Measurements from ENCODE around the gene GARS1. TPM values are rescaled to one million over a fixed set of nuclear protein-coding genes. Genes with fewer than 3 reads are reported as not detected.
A peak's percentile ranks its signal among the peaks of the same experiment; 100 is the strongest.

The GARS1 gene
- total and polyA plus RNA-seq, 10 donors, result 41.0 to 90.1 (median 52.1) TPM

DNA sequence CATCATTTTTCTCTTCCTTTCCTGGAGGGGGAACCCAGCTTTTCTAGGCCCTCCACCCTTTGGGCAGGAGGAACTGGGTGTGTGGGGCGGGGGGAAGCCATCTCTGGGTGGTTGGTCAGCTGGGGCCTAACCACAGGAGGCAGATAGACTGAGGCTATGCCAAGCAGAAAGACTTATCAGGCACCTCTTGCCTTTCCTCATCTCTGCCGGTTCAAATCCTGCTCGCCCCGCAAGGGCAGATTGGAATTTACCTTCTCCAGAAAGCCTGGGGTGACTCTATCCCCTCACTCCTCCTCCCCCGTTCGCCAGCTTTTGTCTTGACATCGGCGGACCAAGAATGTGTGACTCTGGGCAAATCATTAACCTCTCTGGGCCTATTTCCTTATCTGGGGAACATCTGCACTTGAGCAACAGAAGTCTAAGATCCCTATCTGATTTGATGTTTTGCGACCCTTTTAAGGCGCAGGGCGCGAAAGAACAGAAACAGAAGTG lies 584 bp upstream of the GARS1 start:
- Histone ChIP-seq H3K27ac (peak overlapping the region; percentile 93 to 99 (median 97)), H3K4me1 (peaks cover 21 to 79% (median 48%) of the 10 kb centered on the region in 6 donors), H3K4me3 (peak overlapping the region; percentile 71 to 96 (median 87)), H3K27me3 (replicated peaks in 1 of 7) (no peaks in the 10 kb centered on the region), H3K9me3 (no peaks in the 10 kb centered on the region), H3K36me3 (peaks cover 0 to 9% (median 3%) of the 10 kb centered on the region in 6 donors)
- intact Hi-C loops (cut with DNase I; ENCODE audit: low total_unique reads), result no loop called here
- peak; percentile 85 for DNase-seq
- TF ChIP-seq POLR2AphosphoS5 (IDR thresholded peaks at IDR 0.05) (no peak), POLR2A (IDR thresholded peaks at IDR 0.05) (no peak)
- TF ChIP-seq, protein P1, sequence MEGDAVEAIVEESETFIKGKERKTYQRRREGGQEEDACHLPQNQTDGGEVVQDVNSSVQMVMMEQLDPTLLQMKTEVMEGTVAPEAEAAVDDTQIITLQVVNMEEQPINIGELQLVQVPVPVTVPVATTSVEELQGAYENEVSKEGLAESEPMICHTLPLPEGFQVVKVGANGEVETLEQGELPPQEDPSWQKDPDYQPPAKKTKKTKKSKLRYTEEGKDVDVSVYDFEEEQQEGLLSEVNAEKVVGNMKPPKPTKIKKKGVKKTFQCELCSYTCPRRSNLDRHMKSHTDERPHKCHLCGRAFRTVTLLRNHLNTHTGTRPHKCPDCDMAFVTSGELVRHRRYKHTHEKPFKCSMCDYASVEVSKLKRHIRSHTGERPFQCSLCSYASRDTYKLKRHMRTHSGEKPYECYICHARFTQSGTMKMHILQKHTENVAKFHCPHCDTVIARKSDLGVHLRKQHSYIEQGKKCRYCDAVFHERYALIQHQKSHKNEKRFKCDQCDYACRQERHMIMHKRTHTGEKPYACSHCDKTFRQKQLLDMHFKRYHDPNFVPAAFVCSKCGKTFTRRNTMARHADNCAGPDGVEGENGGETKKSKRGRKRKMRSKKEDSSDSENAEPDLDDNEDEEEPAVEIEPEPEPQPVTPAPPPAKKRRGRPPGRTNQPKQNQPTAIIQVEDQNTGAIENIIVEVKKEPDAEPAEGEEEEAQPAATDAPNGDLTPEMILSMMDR (IDR thresholded peaks at IDR 0.05 in 8 of 11, conservative IDR thresholded peaks at IDR 0.05 in 3 of 11), result no peak
- 0 to 1% (median 0%) methylated on average over 11 to 12 of the region's 12 CpGs for WGBS, 5 donors

DNA sequence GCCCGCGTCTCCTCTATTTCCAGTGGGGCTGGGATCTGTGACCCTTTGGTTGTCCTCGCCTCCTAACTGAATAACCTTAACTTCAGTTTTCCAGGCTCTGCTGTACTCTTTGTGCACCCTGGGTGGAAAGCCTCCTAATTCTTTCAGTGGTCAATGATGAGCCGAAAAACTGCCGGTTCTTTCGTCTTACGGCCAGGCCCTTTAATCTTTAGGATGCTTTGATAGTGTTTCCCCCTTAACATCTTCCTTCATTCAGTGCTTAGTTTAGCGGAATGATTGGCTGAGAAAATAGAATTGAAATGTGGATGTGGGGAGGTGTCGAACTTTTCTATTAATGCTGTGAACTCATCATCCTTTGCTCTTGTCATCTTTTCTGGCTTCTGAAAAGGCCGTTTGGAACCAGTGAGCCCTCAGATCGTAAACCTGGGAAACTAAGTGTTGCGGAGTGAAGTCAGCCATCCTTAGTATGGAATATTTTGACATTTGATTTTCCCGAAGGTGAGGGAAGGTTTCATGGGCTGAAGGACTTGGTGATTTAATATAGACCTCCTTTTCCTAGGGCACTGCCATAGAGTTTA lies 847 bp downstream of the GARS1 start:
- peak overlapping the region; percentile 71 to 96 (median 87) for H3K4me3 ChIP-seq
- peak overlapping the region; percentile 93 to 99 (median 97) for H3K27ac ChIP-seq
- peaks cover 0 to 23% (median 15%) of the 10 kb centered on the region in 6 donors for H3K36me3 ChIP-seq
- H3K27me3 ChIP-seq (replicated peaks in 1 of 7), result no peaks in the 10 kb centered on the region
- H3K4me1 ChIP-seq, result peaks cover 21 to 71% (median 48%) of the 10 kb centered on the region in 6 donors
- no peaks in the 10 kb centered on the region for H3K9me3 ChIP-seq
- intact Hi-C loops (cut with DNase I; ENCODE audit: low total_unique reads), result no loop called here
- no peak for DNase-seq
- TF ChIP-seq POLR2A (IDR thresholded peaks at IDR 0.05) (no peak), POLR2AphosphoS5 (IDR thresholded peaks at IDR 0.05) (no peak)
- TF ChIP-seq, protein P1 (IDR thresholded peaks at IDR 0.05 in 8 of 11, conservative IDR thresholded peaks at IDR 0.05 in 3 of 11), result no peak
- WGBS, 5 donors, result 2 to 7% (median 5%) methylated on average over 13 of the region's 13 CpGs

DNA sequence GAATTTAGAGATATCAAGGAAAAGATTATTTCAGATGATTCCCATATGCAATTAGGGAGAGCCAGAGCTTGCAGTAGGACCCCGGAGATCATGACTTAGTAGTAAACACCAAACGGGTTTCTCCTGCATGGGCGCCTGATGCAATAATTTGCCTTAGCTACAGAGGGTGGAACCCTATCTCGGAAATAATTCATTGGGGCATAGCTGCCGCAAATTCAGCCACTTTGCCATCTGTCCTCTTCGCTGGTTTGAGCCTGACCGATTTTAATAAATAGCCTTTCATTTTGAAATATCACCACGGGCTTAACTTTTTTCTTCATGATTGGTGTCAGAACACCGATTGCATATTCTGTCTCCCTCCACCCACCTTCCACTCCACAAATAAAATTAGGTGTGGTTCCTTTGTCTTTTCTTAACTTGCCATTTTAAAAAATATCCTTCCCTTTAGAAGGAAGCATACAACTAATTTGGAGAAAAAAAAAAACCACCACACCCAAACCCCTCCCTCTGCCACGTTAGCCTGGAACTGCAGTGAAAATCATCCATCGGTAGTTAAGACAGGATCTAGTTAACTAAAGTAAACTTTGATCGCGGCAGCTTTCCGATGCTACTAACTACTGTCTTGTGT lies 1.4 kb downstream of the GARS1 start:
- intact Hi-C loops (cut with DNase I; ENCODE audit: low total_unique reads), result no loop called here
- Histone ChIP-seq H3K4me3 (peak overlapping the region; percentile 71 to 96 (median 87)), H3K36me3 (peaks cover 0 to 29% (median 21%) of the 10 kb centered on the region in 6 donors), H3K9me3 (no peaks in the 10 kb centered on the region), H3K27me3 (replicated peaks in 1 of 7) (no peaks in the 10 kb centered on the region), H3K4me1 (peaks cover 21 to 68% (median 48%) of the 10 kb centered on the region in 6 donors), H3K27ac (peak overlapping the region in 4 of 8 donors; percentile 97 to 99 (median 98))
- no peak for TF ChIP-seq POLR2A (IDR thresholded peaks at IDR 0.05)
- no peak for TF ChIP-seq POLR2AphosphoS5 (IDR thresholded peaks at IDR 0.05)
- TF ChIP-seq, protein P1 (IDR thresholded peaks at IDR 0.05 in 8 of 11, conservative IDR thresholded peaks at IDR 0.05 in 3 of 11), result no peak
- WGBS, 5 donors, result 29 to 45% (median 33%) methylated on average over 14 of the region's 14 CpGs
- DNase-seq, result no peak

DNA sequence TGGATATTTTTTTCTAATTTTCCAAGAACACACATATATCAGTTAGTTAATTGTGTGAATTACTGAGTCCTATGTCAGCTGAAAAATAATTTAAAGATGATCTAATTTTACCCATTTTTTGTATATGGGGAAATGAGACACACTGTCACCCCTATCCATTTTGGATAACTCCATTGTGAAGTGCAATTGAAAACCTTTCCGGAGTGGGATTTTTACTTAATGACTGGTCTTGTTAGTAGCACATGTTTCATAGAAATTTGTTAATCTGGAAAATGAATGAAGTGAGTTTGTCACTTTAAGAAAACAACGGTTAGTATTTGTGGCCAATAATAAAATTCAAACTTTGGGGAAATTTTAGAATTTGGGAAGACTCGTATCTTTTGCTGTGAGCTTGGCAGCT lies 2.0 kb downstream of the GARS1 start:
- no peak for DNase-seq
- Histone ChIP-seq H3K27ac (no peak overlapping the region), H3K9me3 (no peaks in the 10 kb centered on the region), H3K4me3 (peak overlapping the region in 2 of 8 donors; percentile 81 to 82), H3K27me3 (replicated peaks in 1 of 7) (no peaks in the 10 kb centered on the region), H3K36me3 (peaks cover 0 to 35% (median 27%) of the 10 kb centered on the region in 6 donors), H3K4me1 (peaks cover 21 to 62% (median 48%) of the 10 kb centered on the region in 6 donors)
- TF ChIP-seq, protein P1 (IDR thresholded peaks at IDR 0.05 in 8 of 11, conservative IDR thresholded peaks at IDR 0.05 in 3 of 11), result no peak
- no peak for TF ChIP-seq POLR2A (IDR thresholded peaks at IDR 0.05)
- TF ChIP-seq POLR2AphosphoS5 (IDR thresholded peaks at IDR 0.05), result no peak
- WGBS, 5 donors, result 90 to 94% (median 91%) methylated on average over 3 of the region's 3 CpGs
- intact Hi-C loops (cut with DNase I; ENCODE audit: low total_unique reads), result no loop called here
